Lung (tissue), 12 donors: Measurements from ENCODE around the gene PLCD1. TPM values are rescaled to one million over a fixed set of nuclear protein-coding genes. Genes with fewer than 3 reads are reported as not detected.
A peak's percentile ranks its signal among the peaks of the same experiment; 100 is the strongest.

Experiments used
- ATAC-seq: fragments of 200-7000 bp; cut with Tn5 transposase; one replicate; pipeline ENCODE4 v1.9.1; 2020; ENCODE audit warnings: moderate number of reproducible peaks; ENCODE audit not compliant: insufficient read depth, low FRiP score
- DNase-seq, 3 donors: peaks; one replicate each; pipeline ENCODE4 v3.0.0-alpha.2; 2013 to 2017
- H3K27ac ChIP-seq, 2 donors: one replicate each; pipeline ENCODE4 v1.5.1; 2013; ENCODE audit warnings: mild to moderate bottlenecking in 2 of 2, moderate library complexity in 2 of 2, control low read depth in 1 of 2, inconsistent platforms in 1 of 2, low read depth in 1 of 2, low read length in 1 of 2
- H3K27me3 ChIP-seq, 3 donors: one replicate each; pipeline ENCODE4 v1.5.1; 2013; ENCODE audit warnings: low read length in 2 of 3; ENCODE audit not compliant: control insufficient read depth in 3 of 3, insufficient read depth in 3 of 3
- H3K36me3 ChIP-seq, 4 donors: one replicate each; pipeline ENCODE4 v1.5.1; 2013; ENCODE audit warnings: low read length in 4 of 4, mild to moderate bottlenecking in 1 of 4, moderate library complexity in 1 of 4; ENCODE audit not compliant: control insufficient read depth in 4 of 4, insufficient read depth in 4 of 4
- H3K4me1 ChIP-seq, 5 donors: one replicate each; pipeline ENCODE4 v1.5.1; 2013; ENCODE audit warnings: low read length in 5 of 5, mild to moderate bottlenecking in 2 of 5, moderate library complexity in 1 of 5; ENCODE audit not compliant: control insufficient read depth in 5 of 5, insufficient read depth in 5 of 5
- H3K4me3 ChIP-seq: one replicate; pipeline ENCODE4 v1.5.1; 2013; ENCODE audit warnings: mild to moderate bottlenecking, control low read depth, moderate library complexity
- H3K9ac ChIP-seq, 2 donors: one replicate each; pipeline ENCODE4 v1.5.1; 2013; ENCODE audit warnings: low read length in 2 of 2, control low read depth in 1 of 2; ENCODE audit not compliant: insufficient read depth in 1 of 2
- H3K9me3 ChIP-seq, 4 donors: one replicate each; pipeline ENCODE4 v1.5.1; 2013; ENCODE audit warnings: low read length in 3 of 4, mild to moderate bottlenecking in 1 of 4, moderate library complexity in 1 of 4; ENCODE audit not compliant: control insufficient read depth in 4 of 4, insufficient read depth in 3 of 4
- CTCF ChIP-seq: IDR thresholded peaks from 2 replicates; pipeline ENCODE4 v1.5.1; 2012; ENCODE audit warnings: mild to moderate bottlenecking; ENCODE audit errors: control extremely low read depth, extremely low read depth
- WGBS, 2 donors: extraction: QIAGEN DNeasy Blood & Tissue Kit; methylation state at CpG; one replicate each; pipeline ENCODE4 v1.1.7; 2013; 5-methylcytosine and 5-hydroxymethylcytosine counted together
- polyA plus RNA-seq, 2 donors: library from polyadenylated mRNA; stranded (reverse); fragments of 200-250 nt; gene quantifications; one replicate each; pipeline ENCODE4 v1.2.1, GENCODE V29; 2013
- total RNA-seq, 2 donors: library from RNA; depleted of rRNA in 1 of 2; stranded (reverse); fragments of >200 nt in 1 of 2; gene quantifications; one replicate each; pipeline ENCODE4 v1.2.1, GENCODE V29; 2014 to 2021
- donor health status: control.
- donor health status: control.
- donor health status: Bipolar disorder and iron deficiency.
- donor health status: healthy.
- donor health status: DM: yes; HTN: yes; CAD: no.

Gene PLCD1
- total and polyA plus RNA-seq, 4 donors: 16.9 to 55.3 (median 21.3) TPM

- DNase-seq: no peak
- Histone ChIP-seq H3K27me3 (no peaks in the 10 kb centered on the region), H3K4me1 (peaks cover 0 to 27% (median 15%) of the 10 kb centered on the region in 5 donors), H3K27ac (no peak overlapping the region), H3K9me3 (no peaks in the 10 kb centered on the region), H3K4me3 (no peak overlapping the region), H3K9ac (no peak overlapping the region), H3K36me3 (no peaks in the 10 kb centered on the region)
- no peak for TF ChIP-seq CTCF
- 95 to 100% methylated on average over 1 of the region's 1 CpG for WGBS, 2 donors
- no peak for ATAC-seq
Observed at GRCh38 chr3:38032328-38032865, 3.0 kb upstream of the PLCD1 start.

GRCh38 chr3:38031022-38031994 lies 1.9 kb upstream of the PLCD1 start:
- Histone ChIP-seq H3K9ac (no peak overlapping the region), H3K27me3 (no peaks in the 10 kb centered on the region), H3K36me3 (no peaks in the 10 kb centered on the region), H3K4me3 (no peak overlapping the region), H3K4me1 (peaks cover 0 to 27% (median 15%) of the 10 kb centered on the region in 5 donors), H3K9me3 (no peaks in the 10 kb centered on the region), H3K27ac (peak overlapping the region in 1 of 2 donors; percentile 89)
- DNase-seq (peak in 1 of 3 donors; percentile 32), ATAC-seq (peak; percentile 71)
- WGBS, 2 donors: 43 to 61% methylated on average over 9 of the region's 9 CpGs
- no peak for TF ChIP-seq CTCF

- Histone ChIP-seq H3K4me3 (peak overlapping the region; percentile 36), H3K9me3 (no peaks in the 10 kb centered on the region), H3K9ac (peak overlapping the region; percentile 77 to 94), H3K27ac (peak overlapping the region in 1 of 2 donors; percentile 89), H3K36me3 (no peaks in the 10 kb centered on the region), H3K27me3 (no peaks in the 10 kb centered on the region), H3K4me1 (peaks cover 0 to 34% (median 15%) of the 10 kb centered on the region in 5 donors)
- WGBS, 2 donors: 42 to 52% methylated on average over 8 of the region's 8 CpGs
- no peak for TF ChIP-seq CTCF
- peak; percentile 59 to 74 (median 66) for DNase-seq
- ATAC-seq: no peak
Observed at GRCh38 chr3:38030126-38031021, 932 bp upstream of the PLCD1 start.
